Panc1 (cell line): ENCODE data around the gene MOB3A.

Source experiments
- SIN3A ChIP-seq: IDR thresholded peaks from 2 replicates; pipeline ENCODE4 v1.6.1; 2012; ENCODE audit warnings: low read depth, mild to moderate bottlenecking, low read length, moderate library complexity, borderline replicate concordance; ENCODE audit not compliant: insufficient read depth
- TF ChIP-seq, protein P1 (sequence below): fragments of 450-650 bp; IDR thresholded peaks from 2 replicates; pipeline ENCODE4 v1.5.1; 2017; ENCODE audit warnings: mild to moderate bottlenecking

DNA sequence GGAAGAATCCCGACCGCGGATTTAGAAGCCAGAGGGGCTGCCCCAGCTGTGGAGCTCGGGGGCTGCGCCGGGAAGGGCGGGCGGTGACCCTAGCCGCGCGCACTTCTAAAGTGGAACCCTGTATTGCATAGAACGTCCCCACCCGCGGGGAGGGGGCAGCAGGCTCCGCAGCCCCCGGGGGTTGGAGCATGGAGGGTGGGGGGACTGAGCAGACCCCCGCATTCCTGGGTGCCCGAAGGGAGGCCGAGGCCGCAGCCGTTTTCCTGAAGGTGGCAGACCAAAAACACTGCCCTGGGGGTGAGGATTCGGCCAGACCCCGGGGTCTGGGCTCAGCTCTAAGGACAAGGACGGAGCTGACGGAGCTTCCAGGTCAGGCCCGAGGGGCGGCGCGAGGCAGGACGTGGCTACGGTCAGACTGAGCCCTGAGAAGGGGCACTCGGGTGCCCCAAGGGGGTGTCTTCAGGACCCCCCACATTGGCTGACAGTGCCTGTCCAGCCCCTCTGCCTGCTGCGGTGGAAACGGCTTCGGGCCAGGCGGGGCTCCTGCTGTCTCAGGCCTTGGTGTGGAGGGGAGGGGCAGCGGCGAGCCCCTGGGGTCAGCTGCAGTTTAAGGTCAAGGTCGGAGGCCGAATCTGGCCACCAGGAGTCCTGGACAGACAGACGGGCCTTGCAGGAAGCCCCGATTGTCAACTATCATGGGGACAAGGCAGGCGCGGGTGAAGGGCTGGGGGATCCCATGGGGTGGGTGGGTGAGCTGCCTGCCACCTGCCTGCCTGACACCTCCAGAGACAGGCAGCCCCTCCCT, 57.6 kb downstream of the MOB3A start:
- TF ChIP-seq, protein P1, sequence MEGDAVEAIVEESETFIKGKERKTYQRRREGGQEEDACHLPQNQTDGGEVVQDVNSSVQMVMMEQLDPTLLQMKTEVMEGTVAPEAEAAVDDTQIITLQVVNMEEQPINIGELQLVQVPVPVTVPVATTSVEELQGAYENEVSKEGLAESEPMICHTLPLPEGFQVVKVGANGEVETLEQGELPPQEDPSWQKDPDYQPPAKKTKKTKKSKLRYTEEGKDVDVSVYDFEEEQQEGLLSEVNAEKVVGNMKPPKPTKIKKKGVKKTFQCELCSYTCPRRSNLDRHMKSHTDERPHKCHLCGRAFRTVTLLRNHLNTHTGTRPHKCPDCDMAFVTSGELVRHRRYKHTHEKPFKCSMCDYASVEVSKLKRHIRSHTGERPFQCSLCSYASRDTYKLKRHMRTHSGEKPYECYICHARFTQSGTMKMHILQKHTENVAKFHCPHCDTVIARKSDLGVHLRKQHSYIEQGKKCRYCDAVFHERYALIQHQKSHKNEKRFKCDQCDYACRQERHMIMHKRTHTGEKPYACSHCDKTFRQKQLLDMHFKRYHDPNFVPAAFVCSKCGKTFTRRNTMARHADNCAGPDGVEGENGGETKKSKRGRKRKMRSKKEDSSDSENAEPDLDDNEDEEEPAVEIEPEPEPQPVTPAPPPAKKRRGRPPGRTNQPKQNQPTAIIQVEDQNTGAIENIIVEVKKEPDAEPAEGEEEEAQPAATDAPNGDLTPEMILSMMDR = no peak
- no peak for TF ChIP-seq SIN3A
